ENCODE results near the gene CNIH1. TPM values are rescaled to one million over a fixed set of nuclear protein-coding genes. Genes with fewer than 3 reads are reported as not detected.

CNIH1 gene
- total RNA-seq (10 to 100 TPM; 71.4 to 99.9 TPM), polyA plus RNA-seq (100 to 1,000 TPM in 1 of 2 donors, 10 to 100 TPM in 1; 44.1 to 145 TPM)
- long read RNA-seq, donor 1, full-length matches to known transcripts, result 62 of 62 reads
- long read RNA-seq, donor 1, partial matches to known transcripts, result 0 of 62 reads
- long read RNA-seq, donor 1, other reads (novel, unspliced or antisense), result 0 of 62 reads
- long read RNA-seq, donor 2, full-length matches to known transcripts, result 26 of 26 reads
- long read RNA-seq, donor 2, partial matches to known transcripts, result 0 of 26 reads
- long read RNA-seq, donor 2, other reads (novel, unspliced or antisense), result 0 of 26 reads
- long read RNA-seq, donor 3, full-length matches to known transcripts, result 33 of 33 reads
- long read RNA-seq, donor 3, partial matches to known transcripts, result 0 of 33 reads
- long read RNA-seq, donor 3, other reads (novel, unspliced or antisense), result 0 of 33 reads
- long read RNA-seq, donor 4, full-length matches to known transcripts, result 17 of 17 reads
- long read RNA-seq, donor 4, partial matches to known transcripts, result 0 of 17 reads
- long read RNA-seq, donor 4, other reads (novel, unspliced or antisense), result 0 of 17 reads
- long read RNA-seq, donor 5, full-length matches to known transcripts, result 62 of 62 reads
- long read RNA-seq, donor 5, partial matches to known transcripts, result 0 of 62 reads
- long read RNA-seq, donor 5, other reads (novel, unspliced or antisense), result 0 of 62 reads

- Histone ChIP-seq H3K4me3 (peak within 1 kb of the TSS; percentile 97), H3K27me3 (ENCODE audit: control insufficient read depth in 3 of 3, insufficient read depth in 3 of 3, low read length in 2 of 3) (no peaks in the 10 kb centered on the region), H3K9me3 (ENCODE audit: control insufficient read depth in 4 of 4, insufficient read depth in 3 of 4, low read length in 3 of 4) (no peaks in the 10 kb centered on the region), H3K27ac (ENCODE audit: low read depth in 1 of 2, low read length in 1 of 2) (peak within 1 kb of the TSS; percentile 100), H3K4me1 (ENCODE audit: control insufficient read depth in 5 of 5, insufficient read depth in 5 of 5, low read length in 5 of 5) (peaks cover 2 to 22% (median 3%) of the 10 kb centered on the region in 5 donors), H3K9ac (ENCODE audit: insufficient read depth in 1 of 2, low read length in 2 of 2) (peak within 1 kb of the TSS; percentile 66 to 92), H3K36me3 (ENCODE audit: control insufficient read depth in 4 of 4, insufficient read depth in 4 of 4, low read length in 4 of 4) (no peaks in the 10 kb centered on the region)
- DNase-seq (peak; percentile 95 to 97 (median 95)), ATAC-seq (ENCODE audit: insufficient read depth, low FRiP score) (peak; percentile 98)
- WGBS, 2 donors, result 0 to 1% methylated on average over 85 to 100 of the region's 100 CpGs
- TF ChIP-seq CTCF (IDR thresholded peaks at IDR 0.05; ENCODE audit: control extremely low read depth, extremely low read depth), result peak; percentile 84
These were observed at the start of gene CNIH1 for GRCh38 chr14:54440873-54441868. CNIH1 (minus strand) TSS chr14:54441374; CDS start chr14:54441327, 47 bp downstream.

- no peak for DNase-seq
- H3K9ac ChIP-seq (ENCODE audit: insufficient read depth in 1 of 2, low read length in 2 of 2), result no peak overlapping the region
- no peaks in the 10 kb centered on the region for H3K27me3 ChIP-seq (ENCODE audit: control insufficient read depth in 3 of 3, insufficient read depth in 3 of 3, low read length in 2 of 3)
- no peak for TF ChIP-seq CTCF (IDR thresholded peaks at IDR 0.05; ENCODE audit: control extremely low read depth, extremely low read depth)
- WGBS, 2 donors, result 17 to 30% methylated on average over 3 of the region's 3 CpGs
- H3K27ac ChIP-seq (ENCODE audit: low read depth in 1 of 2, low read length in 1 of 2), result no peak overlapping the region
- no peaks in the 10 kb centered on the region for H3K36me3 ChIP-seq (ENCODE audit: control insufficient read depth in 4 of 4, insufficient read depth in 4 of 4, low read length in 4 of 4)
- H3K4me3 ChIP-seq, result no peak overlapping the region
- H3K9me3 ChIP-seq (ENCODE audit: control insufficient read depth in 4 of 4, insufficient read depth in 3 of 4, low read length in 3 of 4), result no peaks in the 10 kb centered on the region
- peaks cover 0 to 12% (median 3%) of the 10 kb centered on the region in 5 donors for H3K4me1 ChIP-seq (ENCODE audit: control insufficient read depth in 5 of 5, insufficient read depth in 5 of 5, low read length in 5 of 5)
- ATAC-seq (ENCODE audit: insufficient read depth, low FRiP score), result no peak
These were observed 49.4 kb upstream of the CNIH1 start for GRCh38 chr14:54490445-54491175.

- no peaks in the 10 kb centered on the region for H3K36me3 ChIP-seq (ENCODE audit: control insufficient read depth in 4 of 4, insufficient read depth in 4 of 4, low read length in 4 of 4)
- peaks cover 0 to 12% (median 3%) of the 10 kb centered on the region in 5 donors for H3K4me1 ChIP-seq (ENCODE audit: control insufficient read depth in 5 of 5, insufficient read depth in 5 of 5, low read length in 5 of 5)
- no peaks in the 10 kb centered on the region for H3K27me3 ChIP-seq (ENCODE audit: control insufficient read depth in 3 of 3, insufficient read depth in 3 of 3, low read length in 2 of 3)
- no peaks in the 10 kb centered on the region for H3K9me3 ChIP-seq (ENCODE audit: control insufficient read depth in 4 of 4, insufficient read depth in 3 of 4, low read length in 3 of 4)
- H3K9ac ChIP-seq (ENCODE audit: insufficient read depth in 1 of 2, low read length in 2 of 2), result no peak overlapping the region
- 94 to 97% methylated on average over 4 of the region's 4 CpGs for WGBS, 2 donors
- H3K27ac ChIP-seq (ENCODE audit: low read depth in 1 of 2, low read length in 1 of 2), result peak overlapping the region in 1 of 2 donors; percentile 77
- no peak for ATAC-seq (ENCODE audit: insufficient read depth, low FRiP score)
- no peak for TF ChIP-seq CTCF (IDR thresholded peaks at IDR 0.05; ENCODE audit: control extremely low read depth, extremely low read depth)
- H3K4me3 ChIP-seq, result no peak overlapping the region
- no peak for DNase-seq
These were observed 48.7 kb upstream of the CNIH1 start for GRCh38 chr14:54489731-54490444.
